HG03575 (cell line): ENCODE measurements around the gene PRKAG1.

Source experiments
- ATAC-seq: cut with Tn5 transposase; IDR thresholded peaks from one replicate; pipeline ENCODE4 v1.9.1; 2021; ENCODE audit not compliant: unreplicated experiment, insufficient number of reproducible peaks, low FRiP score; ENCODE audit errors: extremely low read depth

Gene PRKAG1

DNA sequence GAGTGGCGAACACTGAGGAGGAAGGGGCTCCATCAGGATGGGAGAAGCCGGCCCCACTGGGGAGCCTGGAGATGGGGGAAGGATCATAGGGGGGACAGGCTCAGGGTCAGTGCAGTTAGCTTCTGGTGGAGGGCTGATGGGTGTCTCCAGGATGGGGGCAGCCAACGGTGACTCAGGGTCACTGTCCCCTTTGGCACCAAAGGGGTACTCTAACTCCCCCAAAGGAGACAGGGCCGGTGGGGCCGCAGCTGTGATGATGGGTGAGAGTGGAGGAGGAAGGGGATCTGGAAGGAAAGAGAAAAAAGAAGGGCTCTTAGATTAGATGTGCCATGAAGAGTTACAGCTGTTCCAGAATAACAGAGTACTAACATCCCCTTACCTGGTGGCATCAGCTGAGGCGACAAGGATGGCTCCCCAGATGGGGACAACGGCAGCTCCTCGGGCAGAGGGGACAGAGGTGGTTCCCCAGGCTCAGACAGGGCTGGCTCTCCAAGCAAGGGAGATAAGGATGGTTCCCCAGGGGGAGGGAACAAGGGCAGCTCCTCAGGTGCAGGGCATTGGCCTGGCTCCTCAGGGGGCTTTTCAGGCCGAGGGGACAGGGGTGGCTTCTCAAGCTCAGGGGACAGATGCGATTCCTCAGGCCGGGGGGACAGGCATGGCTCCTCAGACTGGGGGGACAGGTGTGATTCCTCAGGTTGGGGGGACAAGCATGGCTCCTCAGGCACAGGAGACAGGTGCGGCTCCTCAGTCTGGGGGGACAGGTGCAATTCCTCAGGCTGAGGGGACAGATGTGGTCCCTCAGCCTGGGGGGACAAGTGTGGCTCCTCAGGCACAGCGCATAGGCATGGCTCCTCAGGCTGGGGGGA, 32.2 kb upstream of the PRKAG1 start:
- ATAC-seq: no peak

DNA sequence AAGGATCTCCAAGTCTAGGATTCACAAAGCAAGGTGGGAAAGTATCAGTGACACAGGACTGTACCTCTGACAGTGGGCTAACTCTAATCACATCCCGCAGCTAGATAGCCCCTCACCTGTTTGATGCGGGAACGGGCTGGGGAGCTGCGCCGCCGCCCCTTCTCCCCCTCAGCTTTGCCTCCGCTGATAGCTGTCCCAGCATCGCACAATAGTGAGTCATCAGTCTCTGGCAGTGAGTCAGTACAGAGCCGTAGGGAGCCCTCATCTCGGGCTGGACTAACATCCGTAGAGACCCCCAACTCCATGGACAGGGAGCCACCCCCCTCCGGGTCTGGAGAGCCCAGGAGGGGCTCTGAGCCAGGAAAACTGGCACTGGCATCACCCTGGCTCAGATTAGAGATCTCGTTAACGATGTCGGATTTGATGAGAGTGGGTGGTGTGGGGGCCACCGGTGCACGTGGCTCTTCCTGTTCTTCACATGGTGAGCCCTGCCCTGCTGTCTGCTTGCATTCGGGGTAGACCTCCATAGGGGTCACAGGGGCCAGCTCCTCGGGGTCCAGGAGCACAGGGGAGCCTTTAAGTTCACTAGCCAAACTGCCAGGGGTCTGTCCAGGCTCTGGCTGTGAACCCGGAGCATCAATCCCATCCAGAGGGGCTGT, 31.1 kb upstream of the PRKAG1 start:
- no peak for ATAC-seq

GRCh38 chr12:49048953-49049352, 30.4 kb upstream of the PRKAG1 start:
- ATAC-seq: no peak

- no peak for ATAC-seq
These were observed 27.7 kb upstream of the PRKAG1 start for GRCh38 chr12:49046129-49046895.

DNA sequence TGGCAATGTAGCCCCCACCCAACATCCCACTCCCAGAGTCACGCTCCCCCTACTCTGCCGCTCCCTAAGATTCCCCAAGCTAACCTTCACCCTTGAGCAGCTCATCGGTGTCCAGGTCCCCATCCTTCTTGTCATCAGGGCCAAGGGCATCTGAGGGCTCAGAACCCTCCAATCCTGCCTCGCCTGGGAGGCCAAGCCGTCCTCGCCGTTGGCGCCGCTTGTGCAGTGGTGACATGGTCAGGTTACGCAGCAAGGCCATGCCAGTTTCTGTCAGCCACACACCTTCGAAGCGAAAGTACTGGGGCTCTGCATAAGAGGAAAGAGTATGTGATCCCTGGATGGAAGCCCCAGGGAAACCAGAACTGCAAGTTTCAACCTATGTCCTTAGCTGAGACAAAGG, 26.1 kb upstream of the PRKAG1 start:
- no peak for ATAC-seq

DNA sequence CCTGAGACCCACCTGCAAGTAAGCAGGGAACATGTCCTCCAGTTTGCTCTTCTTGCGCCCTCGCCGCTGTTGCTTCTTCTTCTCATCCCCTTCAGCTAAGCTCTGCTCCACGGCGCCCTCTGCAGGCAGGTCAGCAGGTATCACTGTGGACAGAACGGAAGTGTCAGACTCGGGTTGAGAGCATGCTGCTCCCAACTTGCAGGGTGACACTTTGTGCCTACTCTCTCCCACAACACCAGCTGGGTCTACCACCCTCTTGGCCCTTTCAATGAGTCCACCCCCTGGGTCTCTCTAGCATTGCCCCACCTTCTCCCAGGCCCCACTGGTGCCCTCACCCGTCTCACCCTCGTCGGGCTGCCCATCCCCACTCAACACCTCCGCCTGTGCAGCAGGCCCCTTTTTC, 25.3 kb upstream of the PRKAG1 start:
- no peak for ATAC-seq

DNA sequence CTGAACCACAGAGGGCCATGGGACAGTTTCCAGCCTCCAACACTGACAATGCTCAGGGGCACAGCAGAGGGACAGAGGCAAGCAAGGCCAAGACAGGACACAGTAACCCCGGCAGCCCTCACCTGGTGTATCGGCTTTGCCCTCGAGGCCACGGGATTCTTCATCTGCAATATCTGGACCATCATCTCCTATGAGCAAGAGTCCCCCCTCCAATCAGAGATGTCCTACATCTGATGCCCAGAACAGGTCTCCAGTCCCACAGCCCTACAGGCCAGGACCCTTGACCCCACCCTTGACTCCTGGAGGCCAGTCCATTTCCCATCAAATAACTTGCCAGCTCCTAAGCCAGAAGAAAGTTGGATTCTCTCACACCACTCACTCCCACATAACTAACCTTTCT, 24.7 kb upstream of the PRKAG1 start:
- no peak for ATAC-seq

DNA sequence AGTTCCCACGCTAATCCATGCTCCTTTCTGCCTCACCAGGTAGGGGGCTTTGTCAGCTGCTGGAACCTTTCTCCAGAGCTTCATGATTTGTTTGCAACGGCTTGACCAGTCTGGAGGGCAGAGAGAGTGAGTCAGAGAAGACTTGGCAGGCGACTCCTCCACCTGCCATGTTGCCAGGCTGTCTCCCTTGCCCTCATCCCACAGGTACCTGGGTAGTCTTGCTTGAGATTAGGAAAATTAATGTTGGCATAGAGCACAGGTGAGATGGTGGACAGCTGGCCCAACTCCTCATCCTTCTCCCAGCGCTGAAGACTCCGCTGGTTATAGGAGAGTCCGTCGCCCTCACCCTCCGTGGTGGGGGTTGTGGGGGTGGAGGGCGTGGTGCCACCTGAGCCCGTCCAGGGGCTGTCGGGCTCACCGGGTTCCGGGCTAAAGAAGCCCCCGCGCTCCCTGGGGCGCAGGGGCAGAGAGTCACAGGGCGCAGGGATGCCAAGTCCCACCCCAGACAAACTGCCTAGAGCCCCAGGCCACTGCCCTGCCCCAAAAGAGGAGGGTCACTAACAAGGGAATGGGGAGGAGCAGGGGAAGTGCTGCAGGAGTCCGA, 23.4 kb upstream of the PRKAG1 start:
- no peak for ATAC-seq

DNA sequence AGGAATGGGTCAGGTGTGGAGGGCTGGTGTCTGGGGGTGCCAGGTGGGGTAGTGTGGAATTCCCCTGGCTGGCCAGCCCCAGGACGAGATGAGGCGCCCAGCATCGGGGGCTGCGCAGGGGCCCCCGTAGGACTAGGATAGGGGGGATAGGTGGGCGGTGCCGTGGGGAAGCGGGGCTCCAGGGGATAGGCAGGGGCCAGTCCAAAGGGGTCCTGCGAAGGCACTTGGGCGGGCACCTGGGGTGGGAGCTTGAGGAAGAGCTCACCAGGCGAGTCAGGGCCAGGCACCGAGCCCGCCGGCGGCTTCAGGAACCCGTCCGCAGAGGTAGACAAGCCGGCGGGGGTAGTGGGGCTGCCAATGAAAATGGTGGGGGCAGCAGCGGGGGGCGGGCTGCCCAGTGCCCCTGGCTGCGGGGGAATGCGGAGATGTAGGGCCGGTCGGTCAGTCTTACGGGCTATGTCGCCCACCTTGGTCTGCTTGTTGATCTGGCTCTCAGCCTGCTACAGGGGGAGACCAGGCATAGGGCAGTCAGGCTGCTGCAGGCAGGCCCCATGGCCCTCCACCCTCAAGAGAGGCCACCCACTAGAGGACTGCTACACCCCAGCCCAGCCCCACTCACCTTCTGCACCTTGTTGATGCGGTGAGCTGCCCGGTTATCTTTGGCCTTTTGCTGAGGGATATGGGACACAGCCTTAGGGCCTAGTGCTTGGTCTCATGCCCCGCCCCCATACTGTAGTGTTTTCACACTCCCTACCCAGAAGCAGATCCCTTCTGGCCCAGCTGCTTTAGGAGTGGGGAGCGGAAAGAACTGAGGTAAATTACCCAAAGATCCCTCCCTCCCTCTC, 22.7 kb upstream of the PRKAG1 start:
- ATAC-seq: no peak

DNA sequence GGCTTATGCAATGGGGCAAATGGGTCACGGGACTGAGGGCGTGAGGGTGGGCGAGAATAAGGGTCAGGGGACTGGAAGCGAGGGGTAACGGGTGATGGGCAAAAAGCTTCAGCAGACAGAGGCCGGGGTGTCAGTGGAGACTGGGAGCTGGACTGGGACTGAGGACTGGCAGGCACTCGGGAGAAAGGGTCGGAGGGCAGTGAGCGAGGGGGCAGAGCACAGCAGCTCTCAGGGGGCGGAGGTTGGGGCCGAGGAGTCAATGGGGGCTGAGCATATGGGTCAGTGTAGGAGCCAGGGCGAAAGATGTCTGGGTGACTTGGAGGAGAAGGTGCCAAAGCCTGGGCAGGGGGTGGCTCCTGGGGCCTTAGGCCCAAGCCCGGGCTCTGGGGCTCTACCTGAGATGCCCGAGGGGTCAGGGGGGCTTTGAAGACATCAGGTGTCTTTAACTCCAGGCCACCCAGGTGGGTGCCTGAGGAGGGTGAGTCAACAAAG, 21.8 kb upstream of the PRKAG1 start:
- ATAC-seq: no peak

GRCh38 chr12:49039421-49040363, 21.1 kb upstream of the PRKAG1 start:
- no peak for ATAC-seq

DNA sequence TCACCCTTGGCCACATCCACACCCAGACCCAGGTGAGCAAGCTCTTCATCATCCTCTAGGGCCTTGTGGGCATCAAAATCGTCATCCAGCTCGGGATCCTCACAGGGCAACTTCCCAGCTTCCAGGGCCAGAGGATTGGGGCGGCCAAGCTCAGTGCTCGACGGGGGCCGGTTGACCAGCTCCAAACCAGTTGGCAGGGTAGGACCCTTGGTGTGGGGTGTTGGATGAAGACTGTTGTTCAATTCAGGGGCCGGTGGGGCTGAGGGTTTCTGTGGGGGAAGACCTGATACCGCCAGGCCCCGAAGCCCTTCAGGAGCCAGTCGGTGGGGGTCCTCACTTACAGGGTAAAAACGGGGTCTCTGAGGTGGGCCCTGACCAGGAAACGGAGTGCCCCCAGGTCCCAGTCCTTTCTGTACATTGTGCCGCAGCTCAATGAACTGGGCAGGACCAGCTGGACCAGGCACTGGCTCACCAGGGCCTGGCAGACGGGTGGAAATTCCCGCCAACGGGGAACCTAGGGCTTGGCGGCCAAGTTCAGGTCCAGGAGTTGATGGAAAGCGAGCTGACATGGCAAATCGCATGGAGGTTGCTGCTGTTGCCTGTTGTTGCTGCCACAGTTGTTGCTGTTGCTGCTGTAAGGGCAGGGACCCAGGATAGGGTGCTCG, 19.8 kb upstream of the PRKAG1 start:
- no peak for ATAC-seq

DNA sequence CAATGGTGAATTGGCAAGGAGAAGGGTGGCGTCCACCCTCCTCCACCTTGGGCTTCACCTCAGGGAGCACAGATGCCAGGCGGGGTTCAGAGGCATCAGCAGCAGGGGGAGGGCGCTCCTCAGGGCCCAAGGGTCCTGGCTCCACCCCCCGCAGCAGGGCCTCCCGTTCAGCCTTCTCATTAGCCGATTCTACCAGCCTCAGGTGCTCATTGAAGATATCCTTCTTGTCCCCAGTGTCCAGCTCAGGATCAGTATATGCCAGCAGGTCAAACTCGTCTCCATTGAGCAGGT, 19.3 kb upstream of the PRKAG1 start:
- no peak for ATAC-seq

GRCh38 chr12:49037111-49037946, 18.8 kb upstream of the PRKAG1 start:
- no peak for ATAC-seq

DNA sequence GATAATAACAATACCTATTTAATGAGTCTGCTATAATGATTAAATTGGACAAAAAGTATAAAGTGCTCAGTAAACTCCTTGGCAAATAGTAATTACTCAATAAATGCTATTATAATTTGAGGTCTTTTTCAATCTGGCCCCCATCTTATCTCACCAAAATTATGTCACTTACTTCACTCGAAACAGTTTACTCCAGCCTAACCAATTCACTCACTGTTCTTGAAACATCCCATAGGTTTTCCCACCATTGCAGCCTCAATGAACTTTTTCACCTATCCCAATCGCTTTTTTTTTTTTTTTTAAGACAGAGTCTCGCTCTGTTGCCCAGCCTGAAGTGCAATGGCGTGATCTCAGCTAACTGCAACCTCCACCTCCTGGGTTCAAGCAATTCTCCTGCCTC, 17.5 kb upstream of the PRKAG1 start:
- no peak for ATAC-seq

- ATAC-seq: no peak
These were observed 15.7 kb upstream of the PRKAG1 start for GRCh38 chr12:49034286-49034622.
